ENCODE results near the gene TULP4. TPM values are rescaled to one million over a fixed set of nuclear protein-coding genes. Genes with fewer than 3 reads are reported as not detected.

Gene TULP4
- total RNA-seq, 1 experiment from 2014 or later, result 64.6 TPM

- no peak overlapping the region for H2BK5ac ChIP-seq (ENCODE audit: insufficient read length, low read length)
These were observed 168.7 kb downstream of the TULP4 start for GRCh38 chr6:158480989-158481388.

More at GRCh38 chr6:158480989-158481388, 168.7 kb downstream of the TULP4 start:
- no peaks in the 10 kb centered on the region for H3K9me3 ChIP-seq (ENCODE audit: control insufficient read depth, low read depth, low read length)
- H2AFZ ChIP-seq (ENCODE audit: low read length), result no peak overlapping the region
- DNase-seq, result no peak
- TF ChIP-seq, protein P1, sequence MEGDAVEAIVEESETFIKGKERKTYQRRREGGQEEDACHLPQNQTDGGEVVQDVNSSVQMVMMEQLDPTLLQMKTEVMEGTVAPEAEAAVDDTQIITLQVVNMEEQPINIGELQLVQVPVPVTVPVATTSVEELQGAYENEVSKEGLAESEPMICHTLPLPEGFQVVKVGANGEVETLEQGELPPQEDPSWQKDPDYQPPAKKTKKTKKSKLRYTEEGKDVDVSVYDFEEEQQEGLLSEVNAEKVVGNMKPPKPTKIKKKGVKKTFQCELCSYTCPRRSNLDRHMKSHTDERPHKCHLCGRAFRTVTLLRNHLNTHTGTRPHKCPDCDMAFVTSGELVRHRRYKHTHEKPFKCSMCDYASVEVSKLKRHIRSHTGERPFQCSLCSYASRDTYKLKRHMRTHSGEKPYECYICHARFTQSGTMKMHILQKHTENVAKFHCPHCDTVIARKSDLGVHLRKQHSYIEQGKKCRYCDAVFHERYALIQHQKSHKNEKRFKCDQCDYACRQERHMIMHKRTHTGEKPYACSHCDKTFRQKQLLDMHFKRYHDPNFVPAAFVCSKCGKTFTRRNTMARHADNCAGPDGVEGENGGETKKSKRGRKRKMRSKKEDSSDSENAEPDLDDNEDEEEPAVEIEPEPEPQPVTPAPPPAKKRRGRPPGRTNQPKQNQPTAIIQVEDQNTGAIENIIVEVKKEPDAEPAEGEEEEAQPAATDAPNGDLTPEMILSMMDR (conservative IDR thresholded peaks at IDR 0.05), result no peak
- no CpG with 5 or more reads among the region's 20 CpGs for WGBS (ENCODE audit: extremely low coverage, insufficient read length, low lambda C conversion rate)
- no peak overlapping the region for H3K27ac ChIP-seq (ENCODE audit: insufficient read length, low read depth, low read length)
- no peak overlapping the region for H3T11ph ChIP-seq (ENCODE audit: low read length)
- Mint-ChIP-seq H3K27me3 (ENCODE audit: low read depth) (no peaks in the 10 kb centered on the region), H3K4me3 (no peak overlapping the region), H3K9me3 (no peaks in the 10 kb centered on the region), H3K27ac (peak overlapping the region in 1 of 3 experiments; percentile 58; a peak in 1 of 7 replicates), H3K4me1 (no peaks in the 10 kb centered on the region; a peak in 1 of 4 replicates), H3K36me3 (ENCODE audit: insufficient read depth in 1 of 3, low read depth in 3 of 3) (peaks cover 20 to 67% (median 33%) of the 10 kb centered on the region in 3 experiments; a peak in 6 of 7 replicates)
- no peaks in the 10 kb centered on the region for H3K23me2 ChIP-seq (ENCODE audit: insufficient read length, low read depth, low read length, poor library complexity, severe bottlenecking)
- H4K5ac ChIP-seq (ENCODE audit: insufficient read length, low read depth, low read length), result no peak overlapping the region
- H4K91ac ChIP-seq (ENCODE audit: insufficient read length, low read depth, low read length), result no peak overlapping the region
- no peak overlapping the region for H2BK20ac ChIP-seq (ENCODE audit: low read depth, low read length, poor library complexity, severe bottlenecking)
- no peak overlapping the region for H3K4ac ChIP-seq (ENCODE audit: low read depth, low read length)
- H3K18ac ChIP-seq (ENCODE audit: insufficient read length, low read depth, low read length), result no peak overlapping the region
- H2BK120ac ChIP-seq (ENCODE audit: low read depth, low read length, poor library complexity, severe bottlenecking), result no peak overlapping the region
- no peak overlapping the region for H3K56ac ChIP-seq (ENCODE audit: insufficient read length, low read depth, low read length)
- H3K9ac ChIP-seq (ENCODE audit: extremely low read depth, insufficient read length, low read length), result no peak overlapping the region
- no peaks in the 10 kb centered on the region for H3K79me1 ChIP-seq (ENCODE audit: insufficient read depth, low read depth, low read length, poor library complexity, severe bottlenecking)
- no peaks in the 10 kb centered on the region; the same call in 1 of the 2 replicates for H3K4me1 ChIP-seq (ENCODE audit: insufficient read depth, low read length)
- H3K79me2 ChIP-seq (ENCODE audit: insufficient read depth, low read length), result no peaks in the 10 kb centered on the region
- H3K23ac ChIP-seq (ENCODE audit: insufficient read length, low read depth, low read length), result no peak overlapping the region
- no peak overlapping the region for H2BK12ac ChIP-seq (ENCODE audit: insufficient read length, low read depth, low read length)
- peaks cover 2% of the 10 kb centered on the region for H4K20me1 ChIP-seq (ENCODE audit: control insufficient read depth, insufficient read depth, insufficient read length)
- no peak overlapping the region for H2AK5ac ChIP-seq (ENCODE audit: insufficient read length, low read length)
- no peaks in the 10 kb centered on the region for H3K27me3 ChIP-seq (ENCODE audit: insufficient read depth, low read length)
- no peak overlapping the region for H3K4me2 ChIP-seq (ENCODE audit: insufficient read depth, insufficient read length, low read length)
- H2BK15ac ChIP-seq (ENCODE audit: low read depth, low read length), result no peak overlapping the region
- H3K14ac ChIP-seq (ENCODE audit: insufficient read depth, low read length), result no peak overlapping the region
- H4K8ac ChIP-seq (replicated peaks; ENCODE audit: insufficient read length, low read depth, low read length), result no peak overlapping the region

Measured in H9 (cell line).